Lung (tissue), 12 donors: ENCODE data around the gene CD109. TPM values are rescaled to one million over a fixed set of nuclear protein-coding genes. Genes with fewer than 3 reads are reported as not detected.
"Not testable (repeated sequence)": the region's sequence is repeated elsewhere in the genome, so short reads cannot be mapped to it uniquely, and the experiment has no call there.

Source experiments
- ATAC-seq: fragments of 200-7000 bp; cut with Tn5 transposase; one replicate; pipeline ENCODE4 v1.9.1; 2020; ENCODE audit warnings: moderate number of reproducible peaks; ENCODE audit not compliant: insufficient read depth, low FRiP score
- DNase-seq, 3 donors: peaks; one replicate each; pipeline ENCODE4 v3.0.0-alpha.2; 2013 to 2017
- H3K27ac ChIP-seq, 2 donors: one replicate each; pipeline ENCODE4 v1.5.1; 2013; ENCODE audit warnings: mild to moderate bottlenecking in 2 of 2, moderate library complexity in 2 of 2, control low read depth in 1 of 2, inconsistent platforms in 1 of 2, low read depth in 1 of 2, low read length in 1 of 2
- H3K27me3 ChIP-seq, 3 donors: one replicate each; pipeline ENCODE4 v1.5.1; 2013; ENCODE audit warnings: low read length in 2 of 3; ENCODE audit not compliant: control insufficient read depth in 3 of 3, insufficient read depth in 3 of 3
- H3K36me3 ChIP-seq, 4 donors: one replicate each; pipeline ENCODE4 v1.5.1; 2013; ENCODE audit warnings: low read length in 4 of 4, mild to moderate bottlenecking in 1 of 4, moderate library complexity in 1 of 4; ENCODE audit not compliant: control insufficient read depth in 4 of 4, insufficient read depth in 4 of 4
- H3K4me1 ChIP-seq, 5 donors: one replicate each; pipeline ENCODE4 v1.5.1; 2013; ENCODE audit warnings: low read length in 5 of 5, mild to moderate bottlenecking in 2 of 5, moderate library complexity in 1 of 5; ENCODE audit not compliant: control insufficient read depth in 5 of 5, insufficient read depth in 5 of 5
- H3K4me3 ChIP-seq: one replicate; pipeline ENCODE4 v1.5.1; 2013; ENCODE audit warnings: mild to moderate bottlenecking, control low read depth, moderate library complexity
- H3K9ac ChIP-seq, 2 donors: one replicate each; pipeline ENCODE4 v1.5.1; 2013; ENCODE audit warnings: low read length in 2 of 2, control low read depth in 1 of 2; ENCODE audit not compliant: insufficient read depth in 1 of 2
- H3K9me3 ChIP-seq, 4 donors: one replicate each; pipeline ENCODE4 v1.5.1; 2013; ENCODE audit warnings: low read length in 3 of 4, mild to moderate bottlenecking in 1 of 4, moderate library complexity in 1 of 4; ENCODE audit not compliant: control insufficient read depth in 4 of 4, insufficient read depth in 3 of 4
- CTCF ChIP-seq: IDR thresholded peaks from 2 replicates; pipeline ENCODE4 v1.5.1; 2012; ENCODE audit warnings: mild to moderate bottlenecking; ENCODE audit errors: control extremely low read depth, extremely low read depth
- WGBS, 2 donors: extraction: QIAGEN DNeasy Blood & Tissue Kit; methylation state at CpG; one replicate each; pipeline ENCODE4 v1.1.7; 2013; 5-methylcytosine and 5-hydroxymethylcytosine counted together
- polyA plus RNA-seq, 2 donors: library from polyadenylated mRNA; stranded (reverse); fragments of 200-250 nt; gene quantifications; one replicate each; pipeline ENCODE4 v1.2.1, GENCODE V29; 2013
- total RNA-seq, 2 donors: library from RNA; depleted of rRNA in 1 of 2; stranded (reverse); fragments of >200 nt in 1 of 2; gene quantifications; one replicate each; pipeline ENCODE4 v1.2.1, GENCODE V29; 2014 to 2021
- donor health status: control.
- donor health status: control.
- donor health status: Bipolar disorder and iron deficiency.
- donor health status: healthy.
- donor health status: DM: yes; HTN: yes; CAD: no.

Gene CD109
- total and polyA plus RNA-seq, 4 donors: 2.1 to 48.5 (median 11.7) TPM

- Histone ChIP-seq H3K4me1 (peaks cover 0 to 10% (median 2%) of the 10 kb centered on the region in 5 donors), H3K36me3 (peaks cover 0 to 1% (median 0%) of the 10 kb centered on the region in 4 donors), H3K27me3 (no peaks in the 10 kb centered on the region), H3K4me3 (no peak overlapping the region), H3K27ac (no peak overlapping the region), H3K9me3 (no peaks in the 10 kb centered on the region), H3K9ac (no peak overlapping the region)
- no peak for TF ChIP-seq CTCF
- no peak for ATAC-seq
- 94 to 98% methylated on average over 1 of the region's 1 CpG for WGBS, 2 donors
- no peak for DNase-seq
Observed at GRCh38 chr6:73710948-73711347, 14.9 kb downstream of the CD109 start.

GRCh38 chr6:73712535-73713173 lies 16.7 kb downstream of the CD109 start:
- H3K9me3 ChIP-seq: no peaks in the 10 kb centered on the region
- TF ChIP-seq CTCF: no peak
- no peak overlapping the region for H3K27ac ChIP-seq
- peaks cover 0 to 7% (median 0%) of the 10 kb centered on the region in 5 donors for H3K4me1 ChIP-seq
- H3K4me3 ChIP-seq: no peak overlapping the region
- no peaks in the 10 kb centered on the region for H3K27me3 ChIP-seq
- no peak overlapping the region for H3K9ac ChIP-seq
- ATAC-seq (no peak), DNase-seq (peak in 1 of 3 donors; percentile 40)
- H3K36me3 ChIP-seq: no peaks in the 10 kb centered on the region
- 82 to 83% methylated on average over 5 of the region's 5 CpGs for WGBS, 2 donors

GRCh38 chr6:73713426-73714147 lies 17.6 kb downstream of the CD109 start:
- no peaks in the 10 kb centered on the region for H3K9me3 ChIP-seq
- no peak for TF ChIP-seq CTCF
- 43 to 44% methylated on average over 8 of the region's 8 CpGs for WGBS, 2 donors
- H3K36me3 ChIP-seq: no peaks in the 10 kb centered on the region
- peaks cover 0 to 7% (median 0%) of the 10 kb centered on the region in 5 donors for H3K4me1 ChIP-seq
- no peak overlapping the region for H3K9ac ChIP-seq
- H3K4me3 ChIP-seq: no peak overlapping the region
- peak in 2 of 3 donors; percentile 32 to 70 for DNase-seq
- ATAC-seq: no peak
- H3K27me3 ChIP-seq: no peaks in the 10 kb centered on the region
- peak overlapping the region in 1 of 2 donors; percentile 72 for H3K27ac ChIP-seq

GRCh38 chr6:73715111-73715508 lies 19.1 kb downstream of the CD109 start:
- 88% methylated on average over 5 of the region's 5 CpGs for WGBS, 2 donors
- not testable (repeated sequence) for H3K4me1 ChIP-seq, H3K4me3 ChIP-seq, H3K27ac ChIP-seq, H3K36me3 ChIP-seq, H3K27me3 ChIP-seq, ATAC-seq, H3K9me3 ChIP-seq, H3K9ac ChIP-seq, DNase-seq
